ENCODE measurements around the gene SETD3. TPM values are rescaled to one million over a fixed set of nuclear protein-coding genes. Genes with fewer than 3 reads are reported as not detected.
A peak's percentile ranks its signal among the peaks of the same experiment; 100 is the strongest.

SETD3 gene
- total RNA-seq, 1 experiment from 2014 or later: 46.8 TPM

DNA sequence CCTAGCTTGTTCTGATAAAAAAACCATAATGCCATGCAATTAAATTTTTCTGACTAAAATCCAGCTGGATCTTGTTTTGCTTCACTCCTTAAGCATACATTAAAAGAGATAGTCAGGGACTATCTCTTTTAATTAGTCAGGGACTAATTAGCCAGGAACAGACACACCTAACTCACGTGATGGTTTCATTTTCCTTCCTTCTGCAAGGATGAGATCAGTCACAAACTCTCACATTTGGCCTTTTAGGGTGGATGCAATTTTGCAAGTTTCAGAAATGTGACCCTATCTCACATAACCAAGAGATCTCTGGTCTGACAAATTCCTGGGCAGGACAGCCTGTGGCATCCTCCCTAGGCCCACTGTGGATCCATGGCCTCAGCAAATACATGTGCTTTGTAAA, 62.4 kb downstream of the SETD3 start:
- Histone ChIP-seq H4K20me1 (ENCODE audit: low read length) (no peaks in the 10 kb centered on the region), H3K9ac (ENCODE audit: low read length) (no peak overlapping the region), H3K27ac (ENCODE audit: low read length) (no peak overlapping the region), H3F3A (ENCODE audit: low read length, unreplicated experiment) (no peaks in the 10 kb centered on the region), H3K79me2 (ENCODE audit: low read length) (no peaks in the 10 kb centered on the region), H3K9me2 (replicated peaks; ENCODE audit: low read length) (no peaks in the 10 kb centered on the region), H3K4me3 (ENCODE audit: low read length) (no peak overlapping the region), H3K36me3 (ENCODE audit: low read depth, low read length) (no peaks in the 10 kb centered on the region), H3K4me1 (ENCODE audit: insufficient read depth, low read length) (no peaks in the 10 kb centered on the region), H3K27me3 (ENCODE audit: low read length) (no peaks in the 10 kb centered on the region), H2AFZ (ENCODE audit: low read length) (no peak overlapping the region), H3K4me2 (ENCODE audit: low read length) (no peak overlapping the region), H3K9me3 (ENCODE audit: low read length) (no peaks in the 10 kb centered on the region)
- ChIA-PET CTCF (no interaction called here), POLR2A (ENCODE audit: unreplicated experiment) (no interaction called here)
- TF ChIP-seq EZH2 (IDR thresholded peaks at IDR 0.05; ENCODE audit: low read length, unreplicated experiment) (no peak), EZH2phosphoT487 (IDR thresholded peaks at IDR 0.05; ENCODE audit: borderline replicate concordance, low read length) (no peak)
- TF ChIP-seq, protein P1, sequence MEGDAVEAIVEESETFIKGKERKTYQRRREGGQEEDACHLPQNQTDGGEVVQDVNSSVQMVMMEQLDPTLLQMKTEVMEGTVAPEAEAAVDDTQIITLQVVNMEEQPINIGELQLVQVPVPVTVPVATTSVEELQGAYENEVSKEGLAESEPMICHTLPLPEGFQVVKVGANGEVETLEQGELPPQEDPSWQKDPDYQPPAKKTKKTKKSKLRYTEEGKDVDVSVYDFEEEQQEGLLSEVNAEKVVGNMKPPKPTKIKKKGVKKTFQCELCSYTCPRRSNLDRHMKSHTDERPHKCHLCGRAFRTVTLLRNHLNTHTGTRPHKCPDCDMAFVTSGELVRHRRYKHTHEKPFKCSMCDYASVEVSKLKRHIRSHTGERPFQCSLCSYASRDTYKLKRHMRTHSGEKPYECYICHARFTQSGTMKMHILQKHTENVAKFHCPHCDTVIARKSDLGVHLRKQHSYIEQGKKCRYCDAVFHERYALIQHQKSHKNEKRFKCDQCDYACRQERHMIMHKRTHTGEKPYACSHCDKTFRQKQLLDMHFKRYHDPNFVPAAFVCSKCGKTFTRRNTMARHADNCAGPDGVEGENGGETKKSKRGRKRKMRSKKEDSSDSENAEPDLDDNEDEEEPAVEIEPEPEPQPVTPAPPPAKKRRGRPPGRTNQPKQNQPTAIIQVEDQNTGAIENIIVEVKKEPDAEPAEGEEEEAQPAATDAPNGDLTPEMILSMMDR (conservative IDR thresholded peaks at IDR 0.05; ENCODE audit: low read depth, low read length): no peak
- BruUV-seq (replicated peaks): no TSS peak
- DNase-seq (no peak), ATAC-seq (no peak)
- intact Hi-C loops (cut with micrococcal nuclease): no loop called here

DNA sequence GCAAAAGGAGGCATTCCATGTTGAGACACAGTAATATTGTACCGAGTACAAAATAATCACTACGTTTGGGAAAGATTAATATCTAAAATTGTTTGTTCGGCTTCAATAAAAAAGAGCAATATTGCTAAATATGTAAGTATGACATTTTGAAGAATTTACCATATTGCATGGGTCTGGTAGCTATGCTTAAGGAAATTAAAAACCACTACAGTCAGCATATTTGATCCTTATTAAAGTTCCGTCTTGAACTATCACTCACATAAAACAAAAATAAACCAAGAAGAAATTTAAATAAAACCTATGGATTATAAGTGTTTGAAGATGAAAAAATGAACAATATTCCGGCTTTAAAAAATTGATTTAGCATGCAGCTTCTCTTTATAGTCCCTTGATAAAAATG, 63.8 kb downstream of the SETD3 start:
- no peaks in the 10 kb centered on the region for H4K20me1 ChIP-seq (ENCODE audit: low read length)
- intact Hi-C loops (cut with micrococcal nuclease): no loop called here
- POLR2A ChIA-PET (ENCODE audit: unreplicated experiment): no interaction called here
- no peaks in the 10 kb centered on the region for H3K9me3 ChIP-seq (ENCODE audit: low read length)
- ATAC-seq (no peak), DNase-seq (no peak)
- H3K27ac ChIP-seq (ENCODE audit: low read length): no peak overlapping the region
- no peak overlapping the region for H3K4me2 ChIP-seq (ENCODE audit: low read length)
- no TSS peak for BruUV-seq (replicated peaks)
- no peak overlapping the region for H3K4me3 ChIP-seq (ENCODE audit: low read length)
- H3K9me2 ChIP-seq (replicated peaks; ENCODE audit: low read length): no peaks in the 10 kb centered on the region
- TF ChIP-seq, protein P1 (conservative IDR thresholded peaks at IDR 0.05; ENCODE audit: low read depth, low read length): no peak
- TF ChIP-seq EZH2phosphoT487 (IDR thresholded peaks at IDR 0.05; ENCODE audit: borderline replicate concordance, low read length): no peak
- TF ChIP-seq EZH2 (IDR thresholded peaks at IDR 0.05; ENCODE audit: low read length, unreplicated experiment): no peak
- no peaks in the 10 kb centered on the region for H3K4me1 ChIP-seq (ENCODE audit: insufficient read depth, low read length)
- H3K36me3 ChIP-seq (ENCODE audit: low read depth, low read length): no peaks in the 10 kb centered on the region
- no peak overlapping the region for H3K9ac ChIP-seq (ENCODE audit: low read length)
- H3K79me2 ChIP-seq (ENCODE audit: low read length): no peaks in the 10 kb centered on the region
- H3K27me3 ChIP-seq (ENCODE audit: low read length): no peaks in the 10 kb centered on the region
- CTCF ChIA-PET: interaction anchor here (2.0 kb wide), 1 partner anchor 97 kb away, joined by 13 read pairs; no protein-coding TSS in a partner anchor
- no peaks in the 10 kb centered on the region for H3F3A ChIP-seq (ENCODE audit: low read length, unreplicated experiment)
- H2AFZ ChIP-seq (ENCODE audit: low read length): no peak overlapping the region

DNA sequence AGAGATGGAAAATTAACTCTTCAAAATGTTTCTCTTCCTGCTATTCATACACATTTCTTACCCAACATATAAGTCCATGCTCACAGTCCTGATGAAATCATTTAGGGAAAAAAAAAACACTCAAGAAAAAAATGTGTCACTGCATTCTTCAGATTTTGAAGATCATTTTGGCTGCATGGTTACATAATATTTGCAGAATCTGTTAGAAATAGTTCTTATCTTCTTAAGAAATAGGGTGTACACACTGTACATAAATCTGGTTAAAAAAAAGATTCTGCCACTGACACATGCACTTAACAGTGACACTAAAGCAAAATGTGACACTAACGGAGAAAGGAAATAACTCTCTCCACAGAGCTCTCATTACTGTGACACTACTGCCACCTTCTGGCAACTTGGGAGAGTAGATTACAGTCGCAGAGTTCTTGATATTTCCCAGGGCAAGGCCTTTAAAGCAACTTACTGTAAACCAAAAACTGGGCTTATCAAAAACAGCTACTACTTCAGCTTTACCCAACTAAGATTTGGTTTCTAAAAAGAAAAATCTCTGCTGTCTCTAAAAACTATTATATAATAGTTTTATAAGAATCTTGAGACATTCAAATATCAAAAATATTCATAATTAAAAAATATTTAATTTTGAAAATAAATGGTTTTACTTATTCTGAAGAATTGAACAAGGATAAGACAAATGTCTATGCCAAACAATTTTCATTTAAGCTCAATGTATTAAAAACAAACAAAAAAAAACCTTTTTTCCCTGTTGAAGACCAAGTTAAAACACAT, 65.0 kb downstream of the SETD3 start:
- Histone ChIP-seq H3K9me3 (ENCODE audit: low read length) (no peaks in the 10 kb centered on the region), H3K79me2 (ENCODE audit: low read length) (no peaks in the 10 kb centered on the region), H3K36me3 (ENCODE audit: low read depth, low read length) (no peaks in the 10 kb centered on the region), H3K27ac (ENCODE audit: low read length) (no peak overlapping the region), H3K4me2 (ENCODE audit: low read length) (no peak overlapping the region), H3K27me3 (ENCODE audit: low read length) (no peaks in the 10 kb centered on the region), H3K9me2 (replicated peaks; ENCODE audit: low read length) (no peaks in the 10 kb centered on the region), H2AFZ (ENCODE audit: low read length) (no peak overlapping the region), H3K4me1 (ENCODE audit: insufficient read depth, low read length) (no peaks in the 10 kb centered on the region), H3F3A (ENCODE audit: low read length, unreplicated experiment) (no peaks in the 10 kb centered on the region), H3K4me3 (ENCODE audit: low read length) (no peak overlapping the region), H4K20me1 (ENCODE audit: low read length) (no peaks in the 10 kb centered on the region), H3K9ac (ENCODE audit: low read length) (no peak overlapping the region)
- no TSS peak for BruUV-seq (replicated peaks)
- ChIA-PET POLR2A (ENCODE audit: unreplicated experiment) (no interaction called here), CTCF (interaction anchor here (0.5 to 2.0 kb wide), 8 partner anchors 12 to 423 kb away, joined by 3 to 16 read pairs (median 6); no protein-coding TSS in a partner anchor)
- intact Hi-C loops (cut with micrococcal nuclease): loop anchor here (1.0 to 2.0 kb wide), 3 partner anchors 19 to 95 kb away; no protein-coding TSS in a partner anchor
- ATAC-seq: peak; percentile 94
- no peak for TF ChIP-seq EZH2 (IDR thresholded peaks at IDR 0.05; ENCODE audit: low read length, unreplicated experiment)
- TF ChIP-seq, protein P1 (conservative IDR thresholded peaks at IDR 0.05; ENCODE audit: low read depth, low read length): peak; percentile 90
- TF ChIP-seq EZH2phosphoT487 (IDR thresholded peaks at IDR 0.05; ENCODE audit: borderline replicate concordance, low read length): no peak
- peak; percentile 88 for DNase-seq
